ENCODE data around the gene GLI1.

DNA sequence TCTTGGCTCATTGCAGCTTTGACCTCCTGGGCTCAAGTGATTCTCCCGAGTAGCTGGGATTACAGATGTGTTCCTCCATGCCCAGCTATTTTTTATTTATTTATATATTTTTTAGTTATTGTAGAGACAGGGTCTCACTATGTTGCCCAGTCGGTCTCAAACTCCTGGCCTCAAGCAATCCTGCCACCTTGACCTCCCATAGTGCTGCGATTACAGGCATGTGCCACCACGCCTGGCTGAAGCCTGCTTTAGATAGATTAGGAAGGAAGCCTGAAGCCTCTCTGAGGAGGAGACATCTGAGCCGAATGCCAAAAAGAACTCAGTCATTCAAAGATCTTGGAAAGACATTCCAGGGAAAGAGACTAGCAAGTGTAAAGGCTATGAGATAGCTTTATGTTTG lies 14.8 kb upstream of the GLI1 start:
- TF ChIP-seq TCF4 (CRISPR knock-in tag; IDR thresholded peaks at IDR 0.05; ENCODE audit: borderline replicate concordance), result no peak
- TF ChIP-seq, protein P1, sequence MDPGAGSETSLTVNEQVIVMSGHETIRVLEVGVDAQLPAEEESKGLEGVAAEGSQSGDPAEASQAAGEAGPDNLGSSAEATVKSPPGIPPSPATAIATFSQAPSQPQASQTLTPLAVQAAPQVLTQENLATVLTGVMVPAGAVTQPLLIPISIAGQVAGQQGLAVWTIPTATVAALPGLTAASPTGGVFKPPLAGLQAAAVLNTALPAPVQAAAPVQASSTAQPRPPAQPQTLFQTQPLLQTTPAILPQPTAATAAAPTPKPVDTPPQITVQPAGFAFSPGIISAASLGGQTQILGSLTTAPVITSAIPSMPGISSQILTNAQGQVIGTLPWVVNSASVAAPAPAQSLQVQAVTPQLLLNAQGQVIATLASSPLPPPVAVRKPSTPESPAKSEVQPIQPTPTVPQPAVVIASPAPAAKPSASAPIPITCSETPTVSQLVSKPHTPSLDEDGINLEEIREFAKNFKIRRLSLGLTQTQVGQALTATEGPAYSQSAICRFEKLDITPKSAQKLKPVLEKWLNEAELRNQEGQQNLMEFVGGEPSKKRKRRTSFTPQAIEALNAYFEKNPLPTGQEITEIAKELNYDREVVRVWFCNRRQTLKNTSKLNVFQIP (CRISPR knock-in tag; IDR thresholded peaks at IDR 0.05; ENCODE audit: borderline replicate concordance, low read depth), result no peak
- no peak for TF ChIP-seq ESRRG (CRISPR knock-in tag; IDR thresholded peaks at IDR 0.05)
- TF ChIP-seq, protein P2, sequence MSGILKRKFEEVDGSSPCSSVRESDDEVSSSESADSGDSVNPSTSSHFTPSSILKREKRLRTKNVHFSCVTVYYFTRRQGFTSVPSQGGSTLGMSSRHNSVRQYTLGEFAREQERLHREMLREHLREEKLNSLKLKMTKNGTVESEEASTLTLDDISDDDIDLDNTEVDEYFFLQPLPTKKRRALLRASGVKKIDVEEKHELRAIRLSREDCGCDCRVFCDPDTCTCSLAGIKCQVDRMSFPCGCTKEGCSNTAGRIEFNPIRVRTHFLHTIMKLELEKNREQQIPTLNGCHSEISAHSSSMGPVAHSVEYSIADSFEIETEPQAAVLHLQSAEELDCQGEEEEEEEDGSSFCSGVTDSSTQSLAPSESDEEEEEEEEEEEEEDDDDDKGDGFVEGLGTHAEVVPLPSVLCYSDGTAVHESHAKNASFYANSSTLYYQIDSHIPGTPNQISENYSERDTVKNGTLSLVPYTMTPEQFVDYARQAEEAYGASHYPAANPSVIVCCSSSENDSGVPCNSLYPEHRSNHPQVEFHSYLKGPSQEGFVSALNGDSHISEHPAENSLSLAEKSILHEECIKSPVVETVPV (CRISPR knock-in tag; IDR thresholded peaks at IDR 0.05), result no peak
- TF ChIP-seq CSDC2 (CRISPR knock-in tag; IDR thresholded peaks at IDR 0.05), result no peak
- no peak for TF ChIP-seq ZNF565 (CRISPR knock-in tag; conservative IDR thresholded peaks at IDR 0.05; ENCODE audit: low read depth)
- TF ChIP-seq ZNF70 (CRISPR knock-in tag; IDR thresholded peaks at IDR 0.05), result no peak
- TF ChIP-seq, protein P3, sequence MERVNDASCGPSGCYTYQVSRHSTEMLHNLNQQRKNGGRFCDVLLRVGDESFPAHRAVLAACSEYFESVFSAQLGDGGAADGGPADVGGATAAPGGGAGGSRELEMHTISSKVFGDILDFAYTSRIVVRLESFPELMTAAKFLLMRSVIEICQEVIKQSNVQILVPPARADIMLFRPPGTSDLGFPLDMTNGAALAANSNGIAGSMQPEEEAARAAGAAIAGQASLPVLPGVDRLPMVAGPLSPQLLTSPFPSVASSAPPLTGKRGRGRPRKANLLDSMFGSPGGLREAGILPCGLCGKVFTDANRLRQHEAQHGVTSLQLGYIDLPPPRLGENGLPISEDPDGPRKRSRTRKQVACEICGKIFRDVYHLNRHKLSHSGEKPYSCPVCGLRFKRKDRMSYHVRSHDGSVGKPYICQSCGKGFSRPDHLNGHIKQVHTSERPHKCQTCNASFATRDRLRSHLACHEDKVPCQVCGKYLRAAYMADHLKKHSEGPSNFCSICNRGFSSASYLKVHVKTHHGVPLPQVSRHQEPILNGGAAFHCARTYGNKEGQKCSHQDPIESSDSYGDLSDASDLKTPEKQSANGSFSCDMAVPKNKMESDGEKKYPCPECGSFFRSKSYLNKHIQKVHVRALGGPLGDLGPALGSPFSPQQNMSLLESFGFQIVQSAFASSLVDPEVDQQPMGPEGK (CRISPR knock-in tag; IDR thresholded peaks at IDR 0.05; ENCODE audit: borderline replicate concordance), result no peak
- TF ChIP-seq ZC3H10 (CRISPR knock-in tag; IDR thresholded peaks at IDR 0.05), result no peak

Data from SK-N-SH treated with all-trans-retinoic acid at 6 μM for 48 hours (cell line).